Ramos (cell line): ENCODE measurements around the gene NUP155.
"Not testable (repeated sequence)": the region's sequence is repeated elsewhere in the genome, so short reads cannot be mapped to it uniquely, and the experiment has no call there.

ENCODE experiments used
- in situ Hi-C: fragments of 300-500 bp; cut with MboI; formaldehyde crosslinking; loops from one replicate; pipeline ENCODE4 v1.14.3; 2022; ENCODE audit warnings: low sequenced_read_pairs; ENCODE audit not compliant: unreplicated experiment

NUP155 gene

DNA sequence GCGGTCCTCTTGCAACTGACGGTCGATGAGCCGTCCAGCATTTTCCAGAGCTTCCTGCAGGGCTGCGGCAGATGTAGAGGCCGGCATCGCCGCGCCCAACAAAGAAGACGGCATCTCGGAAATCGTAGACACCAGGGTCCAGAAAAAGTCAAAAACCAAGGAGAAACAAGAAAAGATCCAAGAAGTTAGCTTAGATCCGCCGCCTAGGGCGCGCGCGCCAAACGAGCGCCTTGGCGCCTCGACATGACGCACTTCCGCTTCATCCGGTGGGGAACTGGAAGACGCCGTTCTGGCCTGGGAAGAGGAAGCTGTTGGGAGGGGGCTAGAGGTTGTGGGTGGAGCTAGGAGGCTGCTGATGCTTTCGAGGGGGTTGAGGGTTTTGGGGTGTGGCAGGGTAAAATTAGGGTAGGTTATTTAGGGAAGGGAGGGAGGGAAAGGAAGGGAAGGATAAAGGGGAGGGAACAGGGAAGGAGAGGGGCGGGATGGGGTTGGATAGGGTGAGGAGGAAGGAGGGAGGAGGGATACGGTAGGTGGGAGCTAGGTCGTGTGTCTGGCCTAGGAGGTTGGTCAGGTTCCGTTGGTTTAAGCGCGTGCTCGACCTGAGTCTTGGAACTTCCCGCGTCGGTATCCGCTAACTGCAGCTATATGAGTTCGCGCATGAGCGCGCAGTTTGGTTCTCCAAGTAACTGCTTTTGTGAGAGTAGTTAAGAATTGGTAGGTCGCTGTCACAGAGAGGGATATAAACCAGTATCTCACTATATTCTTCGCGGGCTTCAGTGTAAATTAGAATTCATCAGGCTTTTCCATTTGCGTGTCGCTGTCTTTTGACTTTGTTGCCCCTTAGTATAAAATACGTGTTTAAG, at the start of gene NUP155:
Gene NUP155, minus strand, starts transcription at position 243 of the 863 bp plus-strand sequence. Its CDS starts 129 bp downstream, at position 114.
- in situ Hi-C loops, result no loop called here

DNA sequence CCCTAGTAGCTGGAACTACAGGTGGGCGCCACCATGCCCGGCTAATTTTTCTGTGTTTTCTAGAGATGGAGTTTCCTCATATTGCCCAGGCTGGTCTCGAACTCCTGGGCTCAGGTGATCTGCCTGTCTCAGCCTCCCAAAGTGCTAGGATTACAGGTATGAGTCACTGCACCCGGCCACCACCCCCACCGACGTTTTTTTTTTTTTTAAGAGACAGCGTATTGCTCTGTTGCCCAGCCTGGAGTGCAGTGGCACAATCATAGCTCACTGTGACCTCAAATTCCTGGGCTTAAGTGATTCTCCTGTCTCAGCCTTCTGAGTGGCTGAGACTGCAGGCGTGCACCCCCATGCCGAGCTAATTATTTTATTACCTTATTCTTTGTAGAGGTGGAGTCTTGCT, 46.4 kb upstream of the NUP155 start:
- in situ Hi-C loops, result no loop called here

DNA sequence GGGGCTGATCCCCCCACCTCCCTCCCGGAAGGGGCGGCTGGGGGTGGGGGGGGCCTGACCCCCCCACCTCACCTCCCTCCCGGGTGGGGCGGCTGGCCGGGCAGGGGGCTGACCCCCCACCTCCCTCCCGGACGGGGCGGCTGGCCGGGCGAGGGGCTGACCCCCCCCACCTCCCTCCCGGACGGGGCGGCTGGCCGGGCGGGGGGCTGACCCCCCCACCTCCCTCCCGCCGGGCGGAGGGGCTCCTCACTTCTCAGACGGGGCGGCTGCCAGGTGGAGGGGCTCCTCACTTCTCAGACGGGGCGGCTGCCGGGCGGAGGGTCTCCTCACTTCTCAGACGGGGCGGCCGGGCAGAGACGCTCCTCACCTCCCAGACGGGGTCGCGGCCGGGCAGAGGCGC, 44.5 kb upstream of the NUP155 start:
- in situ Hi-C loops, result not testable (repeated sequence)

DNA sequence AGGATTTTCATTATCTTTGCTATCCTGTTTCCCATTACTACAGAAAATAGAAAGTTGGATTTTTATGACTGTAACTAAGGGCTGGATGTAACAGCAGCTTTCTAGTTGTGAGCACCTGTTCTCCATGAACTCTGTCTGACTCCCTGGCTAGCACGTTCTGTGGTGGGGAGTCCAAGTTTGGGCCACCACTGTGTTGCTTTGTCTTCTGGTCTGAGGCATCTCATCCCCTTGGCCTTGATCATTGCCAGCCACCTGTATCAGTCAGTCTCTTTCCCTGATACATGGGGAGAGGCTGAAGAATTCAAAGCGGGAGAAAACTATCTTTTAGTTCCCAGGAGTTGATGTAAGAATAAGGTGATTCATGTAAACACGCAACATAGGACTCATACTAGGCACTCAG, 41.6 kb upstream of the NUP155 start:
- in situ Hi-C loops, result no loop called here

DNA sequence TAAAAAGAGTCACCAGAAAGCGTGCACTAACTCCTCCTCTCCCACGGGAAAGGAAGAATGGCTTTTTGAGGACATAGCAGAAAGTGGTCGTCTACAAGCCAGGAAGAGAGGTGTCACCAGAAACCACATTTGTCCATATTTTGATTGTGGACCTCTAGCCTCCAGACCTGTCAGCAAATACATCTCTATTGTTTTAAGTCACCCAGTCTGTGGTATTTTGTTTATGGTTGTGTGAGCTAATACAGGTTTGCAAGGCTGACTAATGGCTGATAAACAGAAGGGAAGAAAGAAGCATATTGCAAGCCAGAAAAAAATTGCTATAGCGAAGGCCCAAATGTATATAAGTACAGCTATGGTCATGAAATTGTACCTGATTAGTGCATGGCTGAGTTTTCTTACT, 29.6 kb upstream of the NUP155 start:
- in situ Hi-C loops, result loop anchor here (10.0 kb wide), 1 partner anchor 794 kb away; no protein-coding TSS in a partner anchor

DNA sequence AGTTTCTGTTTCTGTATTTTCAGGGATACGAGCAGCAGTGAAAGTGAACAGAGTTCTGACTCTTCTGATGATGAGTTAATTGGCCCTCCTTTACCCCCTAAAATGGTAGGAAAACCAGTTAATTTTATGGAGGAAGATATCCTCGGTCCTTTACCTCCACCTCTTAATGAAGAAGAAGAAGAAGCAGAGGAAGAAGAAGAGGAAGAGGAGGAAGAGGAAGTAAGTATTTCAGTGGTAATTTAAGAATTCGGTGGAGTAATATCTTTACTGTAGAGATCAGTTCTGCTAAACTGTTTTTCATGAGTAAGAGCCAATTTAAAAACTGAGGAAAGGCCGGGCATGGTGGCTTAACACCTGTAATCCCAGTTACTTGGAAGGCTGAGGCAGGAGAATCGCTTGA, 25.4 kb upstream of the NUP155 start:
- in situ Hi-C loops, result no loop called here

DNA sequence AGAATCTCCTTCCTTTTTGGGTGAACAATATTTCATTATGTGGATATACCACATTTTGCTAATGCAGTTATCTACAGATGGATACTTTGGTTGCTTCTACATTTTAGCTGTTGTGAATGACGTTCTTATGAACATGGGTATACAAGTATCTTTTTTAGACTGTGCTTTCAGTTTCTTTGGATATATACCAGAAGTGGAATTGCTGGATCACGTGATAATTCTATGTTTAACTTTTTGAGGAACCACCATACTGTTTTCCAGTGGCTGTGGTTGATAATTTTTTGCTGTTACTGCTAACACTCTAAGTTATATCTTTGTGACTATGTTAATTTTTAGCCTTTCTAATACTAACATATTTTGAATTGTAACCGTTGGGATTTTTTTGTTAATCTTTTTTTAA, 20.7 kb upstream of the NUP155 start:
- in situ Hi-C loops, result no loop called here

DNA sequence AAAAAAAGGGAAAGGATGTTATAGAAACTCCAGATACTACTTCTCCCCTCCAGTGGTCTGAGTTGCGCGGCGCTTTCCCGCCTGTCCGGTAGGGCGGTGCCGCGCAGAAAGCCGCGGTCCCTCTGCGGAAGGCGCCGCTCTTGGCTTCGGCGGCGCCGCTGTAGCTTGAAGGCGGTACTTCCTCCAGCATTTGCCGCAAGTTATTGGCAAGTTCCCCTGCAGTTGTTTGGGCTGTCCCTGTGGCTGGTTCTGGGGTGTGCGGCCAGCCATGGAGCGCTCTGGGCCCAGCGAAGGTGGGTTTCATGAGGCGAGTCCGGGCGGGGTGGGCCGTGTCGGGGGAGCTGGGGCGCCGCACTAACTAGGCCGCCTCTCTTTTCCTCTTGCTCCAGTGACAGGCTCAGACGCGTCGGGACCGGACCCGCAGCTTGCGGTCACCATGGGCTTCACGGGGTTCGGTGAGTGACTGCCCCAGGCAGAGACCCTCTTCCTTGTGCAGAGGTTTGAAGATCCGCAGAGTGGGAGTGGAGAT, 8.3 kb upstream of the NUP155 start, which contains the start of gene WDR70:
Gene WDR70, plus strand, starts transcription at position 219 of the 529 bp plus-strand sequence. Its CDS starts 50 bp downstream, at position 269.
- in situ Hi-C loops, result not testable (repeated sequence)

DNA sequence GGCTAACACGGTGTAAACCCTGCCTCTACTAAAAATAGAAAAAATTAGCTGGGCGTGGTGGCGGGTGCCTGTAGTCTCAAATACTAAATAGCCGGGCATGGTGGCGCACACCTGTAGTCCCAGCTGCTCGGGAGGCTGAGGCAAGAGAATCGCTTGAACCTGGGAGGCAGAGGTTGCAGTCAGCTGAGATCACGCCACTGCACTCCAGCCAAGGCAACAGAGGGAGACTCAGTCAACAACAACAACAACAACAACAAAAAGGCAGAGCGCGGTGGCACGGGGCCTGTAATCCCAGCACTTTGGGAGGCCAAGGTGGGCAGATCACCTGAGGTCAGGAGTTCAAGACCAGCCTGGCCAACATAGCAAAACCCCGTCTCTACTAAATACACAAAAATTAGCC, 7.2 kb upstream of the NUP155 start:
- in situ Hi-C loops, result not testable (repeated sequence)

DNA sequence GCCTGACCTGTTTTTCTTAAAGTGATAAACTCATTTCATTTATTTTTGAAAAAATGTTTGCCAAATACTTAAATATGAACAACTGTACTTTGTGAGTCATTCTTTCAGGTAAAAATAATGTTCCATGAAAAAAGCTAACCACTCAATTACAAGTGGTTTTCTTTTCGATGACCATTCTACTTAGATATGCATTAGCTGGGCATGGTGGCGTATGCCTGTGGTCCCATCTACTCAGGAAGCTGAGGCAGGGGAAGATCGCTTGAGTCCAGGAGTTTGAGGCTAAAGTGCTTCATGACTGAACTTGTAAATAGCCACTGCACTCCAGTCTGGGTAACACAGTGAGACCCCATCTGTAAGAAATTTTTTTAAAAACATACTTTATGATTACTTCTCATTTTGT, 4.2 kb upstream of the NUP155 start:
- in situ Hi-C loops, result no loop called here

DNA sequence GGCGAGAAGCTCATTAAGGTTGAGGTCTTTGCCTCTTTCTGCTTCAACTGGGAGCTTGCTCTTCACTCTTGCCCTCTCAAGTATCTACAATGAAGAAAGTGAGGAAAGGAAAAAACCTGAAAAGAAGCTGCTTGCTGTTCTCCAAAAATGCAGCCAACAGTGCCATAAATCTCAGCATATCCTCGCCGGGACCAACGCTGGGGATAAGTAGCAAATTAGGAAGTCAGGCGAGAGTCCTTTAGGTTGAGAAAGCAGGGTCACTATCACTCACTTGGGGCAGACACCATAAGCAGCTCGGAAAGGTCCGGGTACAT, 399 bp downstream of the NUP155 start:
- in situ Hi-C loops, result no loop called here

DNA sequence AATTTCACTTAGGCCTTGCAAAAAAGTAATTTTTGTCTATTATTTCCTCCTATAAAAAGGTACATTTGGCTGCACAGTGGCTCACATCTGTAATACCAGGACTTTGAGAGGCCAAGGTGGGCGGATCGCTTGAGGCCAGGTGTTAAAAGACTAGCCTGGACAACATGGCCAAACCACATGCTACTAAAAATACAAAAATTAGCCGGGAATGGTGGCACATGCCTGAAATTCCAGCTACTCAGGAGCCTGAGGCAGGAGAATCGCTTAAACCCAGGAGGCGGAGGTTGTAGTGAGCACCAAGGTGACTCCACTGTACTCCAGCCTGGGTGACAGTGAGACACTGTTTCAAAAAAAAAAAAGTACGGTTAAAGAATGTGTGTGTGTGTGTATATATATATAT, 15.7 kb downstream of the NUP155 start:
- in situ Hi-C loops, result no loop called here

DNA sequence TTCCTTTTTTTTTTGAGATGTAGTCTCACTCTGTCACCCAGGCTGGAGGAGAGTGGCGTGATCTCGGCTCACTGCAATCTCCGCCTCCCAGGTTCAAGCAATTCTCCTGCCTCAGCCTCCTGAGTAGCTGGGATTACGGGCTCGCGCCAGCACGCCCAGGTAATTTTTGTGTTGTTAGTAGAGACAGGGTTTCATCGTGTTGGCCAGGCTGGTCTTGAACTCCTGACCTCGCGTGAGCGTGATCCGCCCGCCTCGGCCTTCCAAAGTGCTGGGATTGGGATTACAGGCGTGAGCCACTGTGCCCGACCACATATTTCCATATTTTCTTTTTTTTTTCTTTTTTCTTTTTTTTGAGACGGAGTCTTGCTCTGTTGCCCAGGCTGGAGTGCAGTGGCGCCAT, 28.2 kb downstream of the NUP155 start:
- in situ Hi-C loops, result not testable (repeated sequence)

DNA sequence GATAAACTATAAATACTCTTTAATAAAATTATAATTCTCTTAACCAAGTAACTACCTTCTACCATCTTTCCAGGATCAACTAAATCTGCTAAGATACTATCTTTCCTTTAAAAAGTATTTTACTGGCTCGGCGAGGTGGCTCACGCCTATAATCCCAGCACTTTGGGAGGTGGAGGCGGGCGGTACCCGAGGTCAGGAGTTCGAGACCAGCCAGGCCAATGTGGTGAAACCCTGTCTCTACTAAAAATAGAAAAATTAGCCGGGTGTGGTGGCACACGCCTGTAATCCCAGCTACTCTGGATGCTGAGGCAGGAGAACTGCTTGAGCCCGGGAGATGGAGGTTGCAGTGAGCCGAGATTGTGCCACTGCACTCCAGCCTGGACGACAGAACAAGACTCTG, 36.2 kb downstream of the NUP155 start:
- in situ Hi-C loops, result not testable (repeated sequence)

DNA sequence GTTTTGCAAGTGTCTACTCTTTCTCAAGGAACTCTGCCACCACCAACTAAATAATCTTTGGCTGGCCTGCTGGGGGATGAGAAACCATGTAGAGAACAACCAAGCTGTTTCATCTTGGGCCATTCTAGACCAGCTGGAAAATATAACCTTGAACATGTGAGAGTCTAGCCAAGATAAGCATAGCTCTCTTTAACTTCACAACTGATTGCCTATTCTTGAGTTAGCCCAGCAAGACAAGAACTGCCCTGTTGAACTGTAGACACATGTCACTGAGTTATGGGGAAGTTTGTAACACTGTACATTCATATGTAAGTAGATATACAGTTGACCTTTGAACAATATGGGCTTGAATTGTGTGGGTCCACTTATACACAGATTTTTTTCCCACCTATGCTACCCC, 44.4 kb downstream of the NUP155 start:
- in situ Hi-C loops, result no loop called here

DNA sequence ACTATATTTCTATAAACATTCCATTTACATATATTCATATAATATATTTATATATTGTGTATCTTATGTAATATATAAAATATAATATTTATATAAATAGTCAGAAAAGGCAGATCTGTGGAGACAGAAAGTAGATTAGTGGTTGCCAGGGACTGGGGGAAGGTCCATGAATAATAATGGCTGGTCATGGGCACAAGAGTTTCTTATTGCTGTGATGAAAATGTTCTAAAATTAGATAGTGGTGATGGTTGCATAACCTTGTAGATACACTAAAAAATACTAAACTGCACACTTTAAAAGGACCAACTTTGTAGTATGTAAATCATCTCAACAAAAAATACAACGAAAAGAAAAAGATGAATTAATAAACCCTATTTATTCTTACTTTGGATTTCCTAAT, 47.3 kb downstream of the NUP155 start:
- in situ Hi-C loops, result no loop called here

DNA sequence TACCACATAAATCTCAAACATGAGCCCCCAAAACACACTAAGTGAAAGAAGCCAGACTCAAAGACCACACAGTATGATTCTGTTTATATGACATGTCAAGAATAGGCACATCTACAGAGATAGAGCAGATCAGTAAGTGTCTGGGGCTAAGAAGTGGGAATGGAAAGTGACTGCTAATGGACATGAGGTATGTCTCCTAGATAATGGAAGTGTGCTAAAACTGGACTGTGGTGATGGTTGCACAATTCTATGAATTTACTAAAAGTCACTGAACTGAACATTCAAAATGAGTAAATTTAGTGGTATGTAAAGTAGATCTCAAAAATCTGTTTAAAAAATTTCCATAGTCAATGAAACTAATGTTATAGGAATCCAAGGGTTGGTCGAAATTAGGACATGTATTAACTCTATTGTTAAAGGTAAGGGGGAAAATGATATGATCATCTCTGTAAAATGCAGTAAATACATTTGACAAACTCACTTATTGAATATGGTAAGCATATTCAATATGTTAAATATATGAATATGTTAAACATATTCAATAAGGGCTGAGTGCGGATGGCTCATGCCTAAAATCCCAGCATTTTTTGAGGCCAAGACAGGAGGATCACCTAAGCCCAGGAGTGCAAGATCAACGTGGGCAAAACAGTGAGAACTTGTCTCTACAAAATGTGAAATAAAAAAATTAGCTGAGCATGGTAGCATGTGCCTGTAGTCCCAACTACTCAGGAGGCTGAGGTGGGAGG, 51.7 kb downstream of the NUP155 start:
- in situ Hi-C loops, result no loop called here

DNA sequence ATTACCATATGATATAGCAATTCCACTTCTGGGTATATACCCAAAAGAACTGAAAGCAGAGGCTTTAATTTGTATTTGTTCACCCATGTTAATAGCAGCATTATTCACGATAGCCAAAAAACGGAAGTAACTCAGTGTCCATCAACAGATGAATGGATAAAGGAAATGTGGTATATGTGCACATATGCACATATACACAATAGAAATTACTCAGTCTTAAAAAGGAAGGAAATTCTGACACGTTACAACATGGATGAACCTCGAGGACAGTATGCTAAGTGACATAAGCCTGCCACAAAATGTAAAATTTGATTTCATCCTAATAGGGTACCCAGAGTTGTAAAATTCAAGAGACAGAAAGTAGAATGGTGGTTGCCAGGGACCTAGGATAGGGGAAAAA, 54.9 kb downstream of the NUP155 start:
- in situ Hi-C loops, result no loop called here

DNA sequence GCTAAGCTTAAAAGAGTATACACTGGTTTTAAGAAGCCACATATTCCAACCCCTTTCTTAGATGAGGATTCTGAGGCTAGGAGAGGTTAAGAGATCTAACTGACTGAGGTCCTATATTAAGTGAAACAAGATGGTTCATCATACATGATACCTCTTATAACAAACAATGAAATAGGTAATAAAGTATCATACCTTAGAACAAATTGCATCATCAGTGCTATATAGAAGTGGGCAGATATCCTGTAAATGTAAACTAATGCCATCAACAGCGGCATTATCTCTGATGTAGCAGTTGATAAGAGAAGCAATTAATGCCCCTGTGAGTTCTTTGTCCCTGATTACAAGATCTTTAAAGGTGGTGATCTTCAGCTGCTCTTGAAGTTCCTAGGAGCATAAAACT, 60.5 kb downstream of the NUP155 start:
- in situ Hi-C loops, result no loop called here

DNA sequence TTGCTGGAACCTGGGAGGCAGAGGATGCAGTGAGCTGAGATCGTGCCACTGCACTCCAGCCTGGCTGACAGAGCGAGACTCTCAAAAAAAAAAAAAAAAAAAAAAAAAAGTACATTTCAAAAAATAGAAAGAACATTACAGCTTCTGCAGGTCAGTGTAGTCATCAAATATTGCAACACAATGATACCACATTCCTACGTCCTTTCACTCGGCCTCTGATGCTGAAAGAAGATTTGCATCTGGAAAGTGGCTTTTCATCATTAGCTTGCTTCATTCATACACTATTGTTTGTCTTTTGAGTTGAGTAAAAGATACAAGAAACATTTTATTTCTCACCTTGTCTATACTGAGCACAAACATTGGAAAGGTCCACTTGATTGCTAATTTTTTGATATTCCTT, 62.1 kb downstream of the NUP155 start:
- in situ Hi-C loops, result no loop called here

DNA sequence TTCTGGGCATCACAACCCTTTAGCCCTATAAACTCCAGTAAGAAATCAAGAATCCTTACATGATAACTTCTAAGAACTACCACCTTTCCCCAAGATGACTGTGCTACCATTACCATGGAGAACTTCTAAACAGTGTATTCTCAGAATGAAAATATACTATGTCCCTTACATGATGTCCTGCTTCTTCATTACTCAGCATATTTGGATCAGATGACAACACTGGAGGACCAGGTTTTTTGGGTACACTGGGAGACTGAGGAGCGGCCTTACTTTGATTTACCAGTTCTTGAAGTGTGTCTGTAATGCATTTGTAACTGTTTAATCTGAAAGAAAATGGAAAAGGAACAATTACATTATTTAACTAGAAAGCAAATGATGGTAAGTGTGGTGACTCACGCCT, 66.0 kb downstream of the NUP155 start:
- in situ Hi-C loops, result no loop called here
